NB4 (cell line): ENCODE data around the gene PPP1R12B.
A peak's percentile ranks its signal among the peaks of the same experiment; 100 is the strongest.

Experiments
- DNase-seq: peaks from one replicate; pipeline ENCODE4 v3.0.0; 2010; ENCODE audit warnings: low read depth
- H3K4me3 ChIP-seq: one replicate; pipeline ENCODE4 v1.5.1; 2011; ENCODE audit warnings: mild to moderate bottlenecking, low read depth, low read length, moderate library complexity
- CTCF ChIP-seq: IDR thresholded peaks from one replicate; pipeline ENCODE4 v1.5.1; 2012; ENCODE audit warnings: low read depth, low read length
- MAX ChIP-seq: IDR thresholded peaks from 2 replicates; pipeline ENCODE4 v1.6.1; 2011; ENCODE audit warnings: low read depth, low read length
- MYC ChIP-seq: IDR thresholded peaks from 2 replicates; pipeline ENCODE4 v1.6.1; 2011; ENCODE audit warnings: low read depth, low read length
- POLR2A ChIP-seq: IDR thresholded peaks from 2 replicates; pipeline ENCODE4 v1.6.1; 2011; ENCODE audit warnings: mild to moderate bottlenecking; ENCODE audit not compliant: insufficient read length; ENCODE audit errors: extremely low read depth

Gene PPP1R12B

GRCh38 chr1:202592146-202592545 is 243.6 kb downstream of the PPP1R12B start:
- no peak overlapping the region for H3K4me3 ChIP-seq
- no peak for DNase-seq
- no peak for TF ChIP-seq CTCF
- no peak for TF ChIP-seq POLR2A
- no peak for TF ChIP-seq MAX
- TF ChIP-seq MYC: no peak

DNA sequence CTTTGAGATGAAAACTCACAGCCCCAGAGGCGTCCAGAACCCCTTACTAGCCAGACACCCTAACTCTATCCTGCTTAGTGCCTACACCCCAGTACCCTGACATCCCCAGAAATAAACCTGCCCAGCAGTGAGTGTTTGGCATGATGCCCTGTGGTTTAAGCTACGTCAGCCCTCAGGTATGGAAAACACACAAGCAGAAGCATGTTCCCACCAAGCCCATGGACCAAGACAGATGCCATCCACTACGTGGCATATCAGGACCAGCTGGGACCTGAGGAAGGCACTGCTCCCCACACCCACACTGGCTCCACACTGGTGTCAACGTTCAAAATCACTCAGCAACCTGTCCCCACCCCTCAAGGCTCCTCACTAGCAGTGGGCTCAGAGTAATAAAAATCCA is 245.3 kb downstream of the PPP1R12B start:
- H3K4me3 ChIP-seq: no peak overlapping the region
- TF ChIP-seq CTCF (no peak), POLR2A (no peak), MAX (no peak), MYC (no peak)
- DNase-seq: no peak

DNA sequence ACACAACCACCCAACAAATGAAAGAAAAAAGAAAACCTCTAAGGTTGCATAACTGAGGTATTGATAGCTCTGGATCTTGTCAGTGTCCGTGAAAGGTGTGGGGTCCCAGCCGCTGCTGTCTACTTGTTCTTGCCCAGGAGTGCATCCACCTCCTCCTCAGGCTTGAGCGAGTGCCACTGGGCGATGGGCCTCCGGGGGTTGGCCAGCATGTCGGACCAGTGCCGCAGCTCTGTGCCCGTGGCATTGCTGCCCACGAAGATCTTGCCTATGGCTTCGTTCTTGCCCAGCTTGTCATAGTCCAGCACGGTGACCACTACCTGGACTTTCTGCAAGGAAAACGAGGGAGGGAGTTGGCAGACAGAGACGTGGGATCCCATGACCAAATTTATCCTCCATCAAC is 248.1 kb downstream of the PPP1R12B start:
- TF ChIP-seq MYC (no peak), POLR2A (no peak), CTCF (no peak), MAX (no peak)
- no peak overlapping the region for H3K4me3 ChIP-seq
- DNase-seq: no peak

GRCh38 chr1:202597090-202597761 is 248.7 kb downstream of the PPP1R12B start:
- TF ChIP-seq CTCF (no peak), MAX (no peak), MYC (no peak), POLR2A (no peak)
- DNase-seq: no peak
- no peak overlapping the region for H3K4me3 ChIP-seq

GRCh38 chr1:202599669-202600431 is 251.4 kb downstream of the PPP1R12B start:
- DNase-seq: peak; percentile 74
- H3K4me3 ChIP-seq: no peak overlapping the region
- TF ChIP-seq MAX (no peak), CTCF (peak; percentile 71)
